HK-2 (cell line): Measurements from ENCODE around the gene KCNV2.

Experiments
- DNase-seq: peaks from one replicate; pipeline ENCODE4 v3.0.0-alpha.2; 2018; ENCODE audit not compliant: unreplicated experiment

KCNV2 gene

DNA sequence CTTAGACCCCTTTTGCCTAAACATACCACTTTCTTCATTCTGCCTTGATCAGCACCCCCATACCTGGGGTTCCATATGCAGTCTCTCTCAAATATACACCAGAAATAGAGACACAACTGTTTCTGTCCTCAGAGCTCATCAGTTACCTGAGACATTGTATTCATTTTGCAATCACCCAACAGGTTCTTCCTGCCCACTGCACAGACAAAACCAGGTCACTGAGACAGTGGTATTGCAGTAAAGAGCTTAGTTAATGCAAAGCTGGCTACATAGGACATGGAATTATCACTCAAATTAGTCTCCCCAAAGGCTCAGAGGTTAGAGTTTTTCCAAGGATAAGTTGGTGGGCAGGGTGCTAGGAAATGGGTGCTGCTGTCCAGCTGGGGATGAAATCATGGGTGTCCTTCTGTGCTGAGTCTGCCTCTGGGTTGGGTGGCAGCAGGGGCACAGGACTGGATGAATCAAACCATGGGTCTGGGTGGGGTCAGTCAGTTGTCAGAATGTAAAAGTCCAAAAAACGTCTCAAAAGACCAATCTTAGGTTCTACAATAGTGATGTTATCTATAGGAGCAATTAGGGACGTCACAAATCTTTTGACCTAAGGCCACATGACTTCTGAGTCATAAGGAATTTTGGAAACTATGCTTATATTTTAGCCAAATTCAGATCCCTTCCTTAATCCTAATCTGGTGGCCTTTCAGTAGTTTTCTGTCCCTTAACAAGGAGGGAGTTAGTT, 41.0 kb downstream of the KCNV2 start:
- no peak for DNase-seq

DNA sequence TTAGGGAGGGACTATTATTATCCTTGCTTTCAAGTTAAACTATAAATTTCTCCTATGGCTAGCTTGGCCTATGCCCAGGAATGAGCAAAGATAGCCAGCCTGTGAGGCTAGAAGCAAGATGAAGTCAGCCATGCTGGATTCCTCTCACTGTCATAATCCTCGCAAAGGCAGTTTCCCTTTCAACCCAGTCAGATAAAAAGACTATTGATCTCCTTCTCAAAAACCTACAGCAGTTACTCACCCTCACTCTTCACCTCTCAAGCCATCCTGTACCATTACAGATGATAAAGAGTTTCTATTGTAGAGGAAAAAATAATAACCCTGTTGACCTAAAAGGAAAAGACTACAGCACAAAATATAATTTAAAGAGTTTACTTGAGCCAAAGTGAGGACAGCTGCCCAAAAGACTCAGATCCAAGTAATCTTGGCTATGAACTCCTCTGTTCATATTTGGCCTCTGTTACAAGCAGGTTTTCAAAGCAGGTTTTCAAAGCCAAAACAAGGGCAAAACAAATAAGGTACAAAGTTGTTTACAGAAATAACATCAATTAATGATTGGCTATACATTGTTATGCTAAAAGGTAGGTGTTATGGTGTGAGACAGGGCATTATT, 41.7 kb downstream of the KCNV2 start:
- no peak for DNase-seq

DNA sequence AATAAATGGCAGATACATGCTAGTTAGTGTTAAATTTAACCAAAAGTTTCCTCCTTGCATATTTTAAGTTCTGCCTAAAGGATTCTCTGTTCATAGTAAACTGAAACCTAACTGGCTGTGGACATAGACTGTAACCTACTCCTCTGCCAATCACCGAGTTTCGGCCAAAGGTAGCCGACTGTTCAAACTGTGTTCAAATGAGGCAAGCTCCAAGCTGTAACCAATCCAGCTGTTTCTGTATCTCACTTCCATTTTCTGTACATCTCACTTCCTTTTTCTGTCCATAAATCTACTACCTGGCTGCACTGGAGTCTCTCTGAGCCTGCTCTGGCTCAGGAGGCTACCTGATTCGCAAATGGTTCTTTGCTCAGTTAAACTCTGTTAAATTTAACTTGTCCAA, 44.1 kb downstream of the KCNV2 start:
- DNase-seq = no peak

DNA sequence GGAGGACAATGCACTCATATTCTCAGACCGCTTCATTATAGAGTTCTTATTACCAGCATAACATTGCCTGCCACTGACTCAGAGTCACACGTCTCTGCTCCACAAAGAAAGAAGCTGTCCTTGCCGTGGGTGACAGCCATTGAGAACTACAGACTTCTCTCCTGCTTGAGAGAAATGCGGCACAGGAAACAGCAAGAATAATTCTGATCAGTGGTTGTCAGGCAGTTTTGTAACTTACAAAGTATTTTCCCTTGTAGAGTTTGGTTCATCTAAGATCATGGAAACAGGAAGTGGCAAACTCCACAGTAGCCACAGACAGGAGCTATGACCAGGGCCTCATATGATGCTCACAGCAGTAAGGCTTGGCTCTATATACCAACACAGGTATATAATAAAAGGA, 47.0 kb downstream of the KCNV2 start:
- peak; percentile 8 for DNase-seq

DNA sequence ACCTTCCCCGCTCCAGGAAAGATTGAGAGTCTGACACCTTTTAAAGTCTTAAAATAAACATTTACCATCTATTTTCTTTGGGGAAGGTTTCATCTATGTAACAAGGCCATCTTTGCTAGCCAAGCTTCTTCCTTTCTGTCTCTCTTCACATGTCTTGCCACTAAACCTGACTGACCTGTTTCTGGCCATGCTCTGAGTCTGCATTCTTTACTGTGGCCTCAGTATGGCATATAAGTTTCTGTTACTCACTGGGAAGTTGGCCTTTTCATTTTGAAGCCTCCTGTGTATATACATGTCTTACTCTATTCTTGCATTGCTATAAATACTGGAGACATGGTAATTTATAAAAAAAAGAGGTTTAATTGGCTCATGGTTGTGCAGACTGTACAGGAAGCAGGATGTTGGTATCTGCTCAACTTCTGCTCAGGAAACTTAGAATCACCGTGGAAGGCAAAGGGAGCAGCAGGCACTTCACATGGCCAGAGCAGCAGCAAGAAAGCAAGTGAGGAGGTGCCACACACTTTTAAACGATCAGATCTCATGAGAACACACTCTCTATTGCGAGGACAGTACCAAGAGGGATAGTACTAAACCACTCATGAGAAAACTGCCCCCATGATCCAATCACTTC, 48.1 kb downstream of the KCNV2 start:
- DNase-seq = no peak

DNA sequence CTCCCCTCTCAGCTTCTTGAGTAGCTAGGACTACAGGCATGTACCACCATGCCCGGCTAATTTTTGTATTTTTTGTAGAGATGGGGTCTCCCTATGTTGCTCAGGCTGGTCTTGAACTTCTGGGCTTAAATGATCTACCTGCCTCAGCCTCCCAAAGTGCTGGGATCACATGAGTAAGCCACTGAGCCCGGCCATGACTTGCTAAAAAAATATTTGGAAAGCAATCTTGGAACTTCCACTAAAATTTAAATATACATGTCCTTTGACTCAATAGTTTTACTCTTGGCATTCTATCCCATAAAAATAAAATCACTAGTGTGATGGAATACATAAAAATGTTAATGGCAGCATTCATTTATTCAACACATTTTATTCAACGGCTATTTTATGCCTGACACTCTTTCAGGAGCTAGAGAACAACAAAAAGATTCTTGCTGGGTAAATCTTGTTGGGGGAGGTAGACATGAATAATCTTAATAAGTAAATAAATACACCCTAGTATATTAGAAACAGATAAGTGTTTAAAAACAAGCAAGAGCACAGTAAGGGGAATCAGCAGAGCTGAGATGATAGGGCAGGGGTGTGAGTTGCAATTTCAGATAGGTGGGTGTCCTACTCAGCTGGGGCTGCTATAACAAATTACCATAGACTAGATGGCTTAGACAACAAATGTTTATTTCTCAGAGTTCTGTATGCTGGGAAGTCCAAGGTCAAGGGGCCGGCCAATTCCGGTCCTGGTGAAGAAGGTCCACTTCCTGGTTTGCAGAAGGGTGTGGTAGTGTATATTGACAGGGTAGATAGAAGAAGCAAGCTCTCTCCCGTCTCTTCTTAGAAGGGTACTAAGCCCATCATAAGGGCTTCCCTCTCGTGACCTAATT, 50.7 kb downstream of the KCNV2 start:
- DNase-seq = no peak

DNA sequence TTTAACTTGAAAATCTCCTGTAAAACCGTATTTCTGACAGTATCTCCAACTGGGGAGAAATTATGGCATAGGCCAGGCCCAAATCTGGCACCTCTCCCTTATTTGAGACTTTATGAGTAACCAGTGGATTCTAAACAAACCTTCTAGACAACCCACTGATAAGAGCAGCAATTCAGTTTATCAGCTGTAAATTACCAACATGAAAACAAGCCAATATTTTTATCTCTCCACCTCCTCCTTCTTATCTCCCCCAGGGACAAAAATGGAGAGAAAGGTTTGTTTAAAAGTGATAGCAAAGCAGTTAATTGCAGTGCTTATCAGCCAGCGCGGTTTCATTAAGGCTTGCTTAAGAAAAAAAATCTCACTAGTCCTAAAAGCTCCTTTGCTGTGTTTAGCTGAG, 53.8 kb downstream of the KCNV2 start:
- no peak for DNase-seq

DNA sequence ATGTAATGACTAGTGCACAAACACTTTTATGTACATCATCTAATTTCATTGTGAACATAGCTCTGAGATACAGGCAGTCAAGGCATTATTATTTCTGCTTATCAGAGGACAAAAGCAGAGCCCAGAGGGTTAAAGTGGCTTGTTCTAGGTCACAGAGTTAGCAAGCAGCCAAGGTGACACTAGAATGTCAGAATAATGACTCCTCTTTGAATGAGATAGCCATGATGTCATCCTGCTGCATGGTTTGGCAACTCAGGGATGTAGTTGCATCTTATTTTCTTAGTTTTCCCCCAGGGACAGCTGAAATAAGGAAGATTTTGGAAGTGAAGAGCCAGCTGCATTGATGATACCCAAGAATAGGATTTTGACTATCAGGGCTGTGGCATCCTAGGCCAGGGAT, 54.4 kb downstream of the KCNV2 start:
- no peak for DNase-seq

DNA sequence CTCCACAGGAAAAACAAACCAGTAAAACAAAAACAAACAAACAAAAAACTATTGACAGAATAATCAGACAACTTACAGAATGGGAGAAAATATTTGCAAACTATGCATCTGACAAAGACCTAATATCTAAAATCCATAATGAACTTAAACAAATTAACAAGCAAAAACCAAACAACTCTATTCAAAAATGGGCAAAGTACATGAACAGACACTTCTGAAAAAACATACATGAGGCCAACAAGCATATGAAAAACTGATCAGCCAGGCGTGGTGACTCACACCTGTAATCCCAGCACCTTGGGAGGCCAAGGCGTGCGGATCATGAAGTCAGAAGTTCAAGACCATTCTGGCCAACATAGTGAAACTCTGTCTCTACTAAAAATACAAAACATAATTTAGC, 60.1 kb downstream of the KCNV2 start:
- DNase-seq = no peak

DNA sequence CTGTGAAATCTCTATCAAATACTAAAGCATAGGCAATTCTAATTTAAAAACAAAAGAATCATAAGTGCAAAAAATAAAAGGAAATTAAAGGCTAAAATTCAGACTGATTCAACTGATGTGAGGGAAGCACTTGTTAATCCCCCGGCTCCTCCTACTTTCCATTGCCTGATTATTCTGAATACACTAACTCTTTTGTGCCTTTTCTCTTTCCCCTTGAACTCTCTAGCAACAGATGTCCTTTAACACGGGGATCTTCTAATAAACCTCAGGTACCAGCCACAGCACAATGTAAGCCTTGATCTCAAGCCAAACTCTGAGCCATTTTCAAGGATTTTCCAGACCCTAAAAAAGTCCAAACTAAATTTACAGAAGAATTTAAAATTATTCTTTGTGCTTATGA, 61.5 kb downstream of the KCNV2 start:
- no peak for DNase-seq
